ENCODE measurements around the gene CX3CL1.
"Not testable (repeated sequence)": the region's sequence is repeated elsewhere in the genome, so short reads cannot be mapped to it uniquely, and the experiment has no call there.

Gene CX3CL1

DNA sequence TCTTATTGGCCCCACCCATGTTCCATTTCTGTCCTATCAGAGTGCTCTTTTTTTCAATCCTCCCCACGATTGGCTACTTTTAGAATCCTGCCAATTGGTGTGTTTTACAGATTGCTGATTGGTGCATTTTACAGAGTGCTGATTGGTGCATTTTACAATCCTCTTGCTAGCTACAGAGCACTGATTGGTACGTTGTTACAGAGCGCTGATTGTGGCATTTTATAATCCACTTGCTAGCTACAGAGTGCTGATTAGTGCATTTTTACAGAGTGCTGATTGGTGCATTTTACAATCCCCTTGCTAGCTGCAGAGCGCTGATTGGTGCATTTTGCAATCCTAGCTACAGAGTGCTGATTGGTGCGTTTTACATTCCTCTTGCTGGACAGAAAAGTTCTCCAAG is 22.7 kb downstream of the CX3CL1 start:
- Histone ChIP-seq H3K27ac (no peak overlapping the region), H3K4me3 (no peak overlapping the region)

DNA sequence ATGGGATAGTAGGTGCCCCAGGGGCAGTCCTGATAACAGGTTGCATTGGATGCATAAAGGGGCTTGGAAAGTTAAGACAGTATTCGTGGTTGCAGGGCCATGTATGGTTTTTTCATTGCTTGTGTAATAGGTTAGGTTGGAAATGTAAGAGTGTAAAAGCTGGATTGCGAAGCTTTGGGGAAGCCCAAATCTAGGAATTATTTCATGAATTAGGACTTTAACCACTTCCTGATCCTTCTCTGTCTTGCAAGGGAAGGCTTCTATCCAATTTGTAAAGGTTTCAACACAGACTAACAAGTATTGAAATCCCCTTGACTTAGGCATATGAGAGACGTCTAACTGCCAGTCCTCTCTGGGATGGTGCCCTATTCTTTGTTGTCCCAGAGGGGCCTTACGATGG is 24.5 kb downstream of the CX3CL1 start:
- H3K4me3 ChIP-seq: no peak overlapping the region

DNA sequence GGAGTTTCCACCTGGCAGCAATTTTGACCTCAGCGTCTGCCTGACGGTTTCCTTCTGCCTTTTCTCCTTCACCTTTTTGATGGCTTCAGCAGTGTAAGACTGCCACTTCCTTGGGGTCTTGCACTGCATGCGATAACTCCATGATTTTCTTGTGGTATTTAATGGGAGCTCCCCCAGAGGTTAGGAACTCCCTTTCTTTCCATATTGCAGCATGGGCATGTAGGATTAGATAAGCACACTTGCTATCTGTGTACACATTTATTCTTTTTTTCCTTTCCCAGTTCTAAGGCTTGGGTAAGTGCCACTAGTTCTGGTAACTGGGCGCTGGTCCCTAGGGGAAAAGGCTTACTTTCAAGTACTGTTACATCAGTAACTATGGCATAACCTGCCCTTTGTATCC is 25.2 kb downstream of the CX3CL1 start:
- H3K27ac ChIP-seq, H3K4me3 ChIP-seq: not testable (repeated sequence)

More for the DNA sequence above, 24.5 kb downstream of the CX3CL1 start:
- no peak overlapping the region for H3K27ac ChIP-seq

DNA sequence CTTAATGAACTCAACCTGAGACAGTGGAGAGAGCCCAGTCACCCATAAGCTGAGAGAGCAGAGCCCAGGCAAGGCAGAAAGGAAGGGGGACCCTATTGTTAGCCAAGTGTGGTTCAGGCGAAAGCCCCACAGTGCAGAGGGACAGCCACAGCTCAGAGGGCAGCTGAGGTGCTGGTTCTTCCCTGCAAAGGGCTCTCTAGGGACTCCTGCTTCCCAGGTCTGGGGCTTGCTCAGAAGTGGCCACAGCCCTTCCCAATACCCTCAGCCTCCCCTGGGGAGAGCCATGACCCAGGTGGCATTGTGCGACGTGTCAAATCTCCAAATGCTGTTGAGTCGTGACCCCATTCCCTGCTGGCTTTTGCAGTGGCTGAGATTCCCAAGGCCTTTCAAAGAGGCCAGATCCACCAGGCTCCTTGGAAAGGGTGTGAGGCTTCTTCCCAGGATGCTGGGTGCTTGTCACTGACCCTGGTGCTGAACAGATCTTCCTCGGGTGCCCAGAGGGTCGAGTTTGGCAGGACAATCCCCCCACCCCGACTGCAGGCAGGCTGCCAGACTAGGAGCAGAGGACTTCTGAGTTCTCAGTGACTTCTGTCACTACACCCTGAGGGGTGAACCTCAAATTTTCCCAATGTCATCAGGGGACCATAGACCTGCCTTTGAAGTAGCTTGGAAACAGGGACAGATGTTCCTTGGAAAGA is 29.8 kb downstream of the CX3CL1 start:
- H3K4me3 ChIP-seq: no peak overlapping the region

DNA sequence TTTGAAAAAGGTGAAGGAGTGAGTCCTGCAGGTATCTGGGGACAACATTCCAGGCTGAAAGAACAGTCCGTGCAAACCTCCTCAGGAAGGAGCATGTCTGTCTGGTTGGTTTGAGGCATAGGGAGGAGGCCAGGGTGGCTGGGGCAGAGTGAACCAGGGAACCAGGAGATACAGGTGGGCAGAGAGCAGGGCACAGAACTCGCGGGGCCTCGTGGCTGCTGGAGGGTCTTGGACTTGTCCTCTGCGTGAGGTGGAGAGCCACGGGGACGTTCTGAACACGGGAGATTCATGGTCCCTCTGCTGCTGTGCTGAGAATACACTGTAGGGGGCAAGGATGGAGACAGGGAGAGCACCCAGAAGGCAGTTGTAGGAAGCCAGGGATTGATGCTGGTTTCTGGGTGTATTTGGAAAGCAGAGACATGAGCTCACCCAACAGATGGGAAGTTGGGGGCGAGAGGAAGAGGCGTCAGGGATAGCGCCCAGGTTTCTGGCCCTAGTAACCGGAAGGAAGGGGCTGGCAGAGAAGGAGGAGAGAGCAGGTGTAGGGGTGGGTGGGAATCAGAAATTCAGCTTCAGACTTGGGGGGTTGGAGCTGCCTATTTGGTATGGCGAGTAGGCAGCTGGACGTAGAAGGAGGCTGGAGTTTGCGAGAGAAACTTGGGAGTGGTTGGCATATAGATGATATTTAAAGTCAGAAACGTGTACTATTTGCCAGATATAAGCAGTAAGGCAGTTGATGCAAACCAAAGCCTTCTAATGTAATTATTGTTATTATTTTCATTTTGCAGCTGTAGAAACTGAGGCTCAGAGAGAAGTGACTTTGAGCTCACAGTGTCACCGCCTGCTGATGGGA is 31.9 kb downstream of the CX3CL1 start, which contains the start of gene CCL17:
TSS of gene CCL17 (plus strand) at position 803 of the 853 bp plus-strand sequence. CDS start 9,166 bp downstream, outside the sequence.
- H3K27ac ChIP-seq: no peak within 1 kb of the TSS
- H3K4me3 ChIP-seq: no peak within 1 kb of the TSS

More for the DNA sequence above, 29.8 kb downstream of the CX3CL1 start:
- no peak overlapping the region for H3K27ac ChIP-seq

DNA sequence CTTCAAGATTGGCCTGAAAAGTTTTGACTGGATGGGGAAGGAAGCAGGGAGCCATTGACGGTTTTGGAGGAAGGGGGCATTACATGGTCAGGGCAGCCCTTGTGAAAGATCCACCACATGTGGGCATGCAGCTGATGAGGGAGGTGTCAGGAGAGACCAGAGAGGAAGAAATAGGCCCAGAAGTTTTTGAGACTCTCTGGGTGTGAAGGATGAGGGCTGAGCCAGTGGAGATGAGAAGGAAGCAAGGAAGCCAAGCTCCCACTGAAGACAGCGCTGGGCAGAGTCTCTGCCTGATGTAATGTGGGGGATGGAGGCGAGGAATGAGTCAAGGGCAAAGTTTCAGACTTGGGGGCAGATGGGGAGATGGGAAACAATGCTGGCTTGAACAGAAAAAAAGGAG is 32.8 kb downstream of the CX3CL1 start:
- Histone ChIP-seq H3K4me3 (no peak overlapping the region), H3K27ac (no peak overlapping the region)

DNA sequence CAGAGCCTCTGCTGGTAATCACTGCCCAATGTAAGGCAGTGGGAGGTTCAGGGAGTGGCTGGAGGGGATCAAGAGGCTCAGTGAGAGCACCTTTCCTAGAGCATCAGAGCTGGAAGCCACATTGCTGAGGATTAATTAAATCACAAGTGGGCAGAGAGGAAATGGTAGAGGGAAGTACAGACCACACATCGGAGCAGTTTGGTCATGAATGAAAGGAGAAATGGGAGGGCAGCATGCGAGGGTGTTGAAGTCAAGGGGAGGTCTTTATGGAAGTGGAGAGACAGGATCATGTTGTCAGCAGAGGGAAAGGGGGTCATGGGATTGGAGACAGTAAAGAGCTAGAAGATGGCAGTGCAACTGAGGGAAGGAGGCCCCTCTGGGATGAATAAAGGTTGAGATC is 34.6 kb downstream of the CX3CL1 start:
- Histone ChIP-seq H3K4me3 (no peak overlapping the region), H3K27ac (no peak overlapping the region)

DNA sequence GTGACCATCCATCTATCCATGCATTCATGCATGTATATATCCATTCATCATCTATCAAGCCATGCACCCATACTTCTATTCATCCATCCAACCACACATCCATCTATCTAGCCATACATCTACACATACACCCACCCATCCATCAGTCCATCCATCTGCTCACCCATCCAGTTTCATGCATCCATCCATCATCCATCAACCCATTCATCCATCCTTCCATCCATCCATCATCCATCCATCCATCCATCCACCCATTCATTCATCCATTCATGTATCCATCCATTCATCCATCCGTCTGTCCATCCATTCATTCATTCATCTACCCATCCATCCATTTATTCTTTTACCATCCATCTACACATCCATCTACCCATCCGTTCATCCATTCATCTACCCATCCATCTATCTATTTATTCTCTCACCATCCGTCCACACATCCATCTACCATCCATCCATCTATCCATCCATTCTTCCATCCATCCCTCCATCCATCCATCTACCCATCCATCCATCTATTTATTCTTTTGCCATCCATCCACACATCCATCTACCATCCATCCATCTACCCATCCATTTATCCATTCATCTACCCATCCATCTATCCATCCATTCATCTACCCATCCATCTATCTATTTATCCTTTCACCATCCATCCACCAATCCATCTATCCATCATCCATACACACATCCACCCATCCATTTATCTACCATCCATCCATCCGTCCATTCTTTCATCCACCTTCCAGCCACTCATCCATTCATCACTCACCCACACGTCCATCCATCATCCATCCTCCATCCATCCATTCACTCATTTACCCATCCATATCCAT is 35.4 kb downstream of the CX3CL1 start:
- H3K4me3 ChIP-seq: no peak overlapping the region
- H3K27ac ChIP-seq: no peak overlapping the region

DNA sequence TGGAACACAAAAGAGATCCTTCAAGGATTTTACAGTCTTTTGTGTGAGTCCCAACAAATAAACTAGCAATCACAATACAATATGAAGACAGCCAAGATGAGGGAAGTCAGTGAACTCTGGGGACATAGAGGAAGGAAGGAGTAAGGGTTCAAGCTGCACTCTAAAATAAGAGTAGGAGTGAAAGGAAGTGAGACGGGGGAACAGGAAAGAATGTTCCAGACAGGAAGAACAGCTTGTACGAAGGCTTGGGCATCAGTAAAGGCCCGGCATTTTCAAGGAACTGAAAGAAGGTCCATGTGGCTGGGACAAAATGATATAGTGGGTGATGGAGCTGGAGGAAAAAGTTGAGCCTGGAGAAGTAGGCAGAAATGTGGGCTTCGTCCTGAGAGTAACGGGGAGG is 36.8 kb downstream of the CX3CL1 start:
- Histone ChIP-seq H3K27ac (peak overlapping the region in 2 of 21 experiments; percentile 31 to 54), H3K4me3 (no peak overlapping the region)

DNA sequence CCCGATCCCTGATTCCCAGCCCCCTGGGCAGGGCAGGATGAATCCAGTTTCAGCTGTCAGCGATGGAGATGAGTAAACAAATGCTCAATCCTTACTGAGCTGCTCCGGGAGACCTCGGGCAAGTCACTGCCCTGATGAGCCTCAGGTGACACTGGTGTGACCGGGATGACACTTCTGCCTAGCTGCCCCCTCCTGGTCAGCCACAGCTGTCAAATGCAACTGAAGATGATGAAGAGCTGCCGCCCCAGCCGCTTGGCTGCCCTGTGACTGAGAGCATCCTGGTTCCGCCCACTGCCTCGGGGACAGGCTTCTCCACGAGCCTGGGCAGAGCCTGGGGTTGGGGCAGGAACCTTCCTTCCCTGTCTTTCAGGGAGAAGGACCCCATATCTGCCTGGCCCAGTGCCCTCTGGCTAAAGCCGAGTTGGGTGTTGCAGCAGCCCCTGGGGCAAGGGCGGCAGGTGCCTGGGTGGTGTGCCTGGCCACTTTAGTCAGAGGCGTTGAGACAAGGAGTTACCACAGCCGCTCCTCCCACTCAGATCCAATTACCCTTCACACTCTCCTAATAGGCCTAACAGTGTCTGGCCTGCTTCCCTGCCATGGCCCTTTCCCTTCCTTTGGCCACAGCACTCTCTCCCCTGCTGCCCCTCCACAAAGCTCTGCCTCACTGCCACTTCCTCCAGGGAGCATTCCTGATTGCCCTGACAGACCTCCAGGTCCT is 37.7 kb downstream of the CX3CL1 start:
- peak overlapping the region in 1 of 21 experiments; percentile 28 for H3K27ac ChIP-seq
- H3K4me3 ChIP-seq: no peak overlapping the region

DNA sequence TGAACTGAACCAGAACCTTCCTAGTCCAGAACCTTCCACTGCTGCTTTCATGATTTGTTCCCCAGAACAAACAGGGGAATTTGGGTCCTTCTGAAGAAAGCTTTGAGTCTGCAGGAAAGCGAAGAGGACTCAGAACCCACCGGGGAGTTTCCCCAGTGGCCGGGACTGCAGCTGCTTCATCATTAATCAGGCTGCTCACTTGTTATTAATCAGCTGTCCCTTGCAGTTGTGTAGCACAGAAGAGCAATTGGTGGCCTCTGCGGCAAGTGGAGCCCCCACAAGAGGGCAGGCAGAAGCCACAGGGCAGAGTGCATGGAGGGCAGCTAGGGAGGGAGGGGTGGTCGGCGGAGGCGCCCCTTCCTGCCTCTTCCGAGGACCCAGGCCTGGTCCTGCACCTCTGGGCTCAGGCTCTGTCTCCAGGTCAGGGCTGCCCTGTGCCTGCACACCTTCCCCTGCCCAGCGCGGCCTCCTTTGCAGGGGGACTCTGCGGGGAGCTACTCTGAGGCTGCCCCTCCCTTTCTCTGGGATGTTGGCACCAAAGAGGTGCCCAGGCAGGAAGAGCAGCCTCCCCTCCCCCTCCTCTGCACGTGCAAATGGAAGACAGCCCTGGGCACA is 39.2 kb downstream of the CX3CL1 start:
- Histone ChIP-seq H3K27ac (no peak overlapping the region), H3K4me3 (no peak overlapping the region)

DNA sequence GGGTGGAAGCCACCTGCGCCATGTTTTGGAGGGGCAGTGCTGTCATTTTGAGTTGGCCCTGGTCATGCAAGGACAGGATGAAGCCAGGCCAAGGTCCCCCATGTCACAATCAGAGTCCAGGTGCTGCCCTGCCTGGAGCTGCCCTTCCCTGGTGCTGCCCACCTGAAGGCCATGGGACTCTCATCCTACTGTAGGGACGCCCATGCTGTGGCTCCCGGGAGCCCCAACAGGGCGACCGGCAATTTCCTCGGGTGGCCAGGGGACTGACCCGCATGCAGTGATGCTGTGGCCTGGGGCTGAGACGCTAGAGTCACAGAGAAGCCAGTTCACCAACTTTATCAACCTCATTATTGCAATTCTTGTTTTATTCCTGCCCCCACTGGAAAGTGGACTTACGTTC is 40.3 kb downstream of the CX3CL1 start:
- no peak overlapping the region for H3K4me3 ChIP-seq
- H3K27ac ChIP-seq: no peak overlapping the region

DNA sequence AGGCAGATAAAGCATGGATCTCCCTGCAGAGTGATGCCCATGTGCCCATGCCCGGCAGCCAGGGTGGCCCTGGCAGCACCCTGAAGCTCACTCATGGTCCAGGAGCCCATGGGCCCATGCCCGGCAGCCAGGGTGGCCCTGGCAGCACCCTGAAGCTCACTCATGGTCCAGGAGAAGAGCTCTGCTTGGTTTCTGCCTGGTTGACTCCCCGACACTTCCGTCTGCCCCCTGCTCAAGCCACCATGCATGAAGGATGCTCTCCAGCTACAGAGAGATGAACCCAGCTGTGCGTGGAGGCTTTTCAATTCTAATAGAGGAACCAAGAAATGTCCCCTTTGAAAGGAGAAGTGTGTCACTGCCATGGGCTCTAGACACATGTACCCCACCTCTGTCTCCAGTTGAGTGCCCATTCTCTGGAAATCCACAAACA is 41.0 kb downstream of the CX3CL1 start:
- no peak overlapping the region for H3K27ac ChIP-seq
- no peak overlapping the region for H3K4me3 ChIP-seq

DNA sequence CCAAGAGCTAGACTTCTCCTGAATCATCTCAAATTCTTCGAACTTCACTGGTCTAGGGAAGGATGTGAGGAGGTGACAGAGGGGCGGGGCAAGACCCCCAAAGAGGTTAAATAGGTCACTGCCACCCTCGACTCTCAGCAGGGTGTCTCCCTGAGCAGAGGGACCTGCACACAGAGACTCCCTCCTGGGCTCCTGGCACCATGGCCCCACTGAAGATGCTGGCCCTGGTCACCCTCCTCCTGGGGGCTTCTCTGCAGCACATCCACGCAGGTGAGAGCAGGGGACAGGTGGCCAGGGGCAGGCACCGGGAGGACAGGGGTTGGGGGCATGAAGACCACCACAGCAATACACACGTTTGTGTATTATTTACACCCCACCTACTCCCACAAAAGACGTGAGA is 41.4 kb downstream of the CX3CL1 start:
- Histone ChIP-seq H3K4me3 (no peak overlapping the region), H3K27ac (no peak overlapping the region)

DNA sequence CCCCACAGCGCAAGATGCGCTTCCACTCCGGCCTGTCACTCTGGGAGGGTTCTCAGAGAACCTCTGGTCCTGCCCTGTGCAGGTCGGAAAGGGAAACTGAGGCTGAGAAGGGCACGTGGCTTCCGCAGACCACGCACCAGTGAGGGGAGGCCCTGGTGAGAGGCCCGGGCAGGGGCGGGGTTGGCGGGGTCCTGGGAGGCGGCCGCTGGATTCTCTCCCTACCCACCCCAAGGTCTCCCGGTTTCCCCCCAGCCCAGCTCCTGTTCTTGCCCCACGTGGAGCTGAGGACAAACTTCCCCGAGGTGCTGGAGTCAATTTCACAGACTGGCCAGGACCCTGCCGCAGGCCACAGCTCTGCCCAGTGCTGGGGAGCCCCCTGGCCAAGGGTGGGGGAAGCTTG is 43.8 kb downstream of the CX3CL1 start:
- Histone ChIP-seq H3K27ac (peak overlapping the region in 4 of 21 experiments; percentile 15 to 73 (median 46)), H3K4me3 (no peak overlapping the region)

DNA sequence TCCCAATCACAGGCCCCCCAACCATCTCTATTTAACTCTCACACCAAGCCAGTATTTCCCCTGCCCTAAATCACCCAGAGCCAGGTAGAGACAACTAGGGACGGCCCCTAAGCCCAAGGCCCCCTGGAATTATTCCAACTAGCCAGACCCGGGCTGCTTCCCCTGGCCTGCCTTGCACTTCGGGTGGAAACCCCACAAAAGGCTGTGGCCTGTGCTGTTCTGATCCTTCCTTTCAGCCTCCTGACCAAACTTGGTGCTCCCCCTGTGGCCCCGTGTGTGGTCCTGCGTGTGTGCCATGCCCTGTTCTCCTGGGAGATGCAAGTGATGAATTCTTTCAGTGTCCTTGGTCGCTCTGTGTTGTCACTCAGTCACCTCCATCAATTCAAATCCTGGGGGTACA is 47.2 kb downstream of the CX3CL1 start:
- Histone ChIP-seq H3K27ac (peak overlapping the region in 2 of 21 experiments; percentile 4 to 18), H3K4me3 (no peak overlapping the region)

DNA sequence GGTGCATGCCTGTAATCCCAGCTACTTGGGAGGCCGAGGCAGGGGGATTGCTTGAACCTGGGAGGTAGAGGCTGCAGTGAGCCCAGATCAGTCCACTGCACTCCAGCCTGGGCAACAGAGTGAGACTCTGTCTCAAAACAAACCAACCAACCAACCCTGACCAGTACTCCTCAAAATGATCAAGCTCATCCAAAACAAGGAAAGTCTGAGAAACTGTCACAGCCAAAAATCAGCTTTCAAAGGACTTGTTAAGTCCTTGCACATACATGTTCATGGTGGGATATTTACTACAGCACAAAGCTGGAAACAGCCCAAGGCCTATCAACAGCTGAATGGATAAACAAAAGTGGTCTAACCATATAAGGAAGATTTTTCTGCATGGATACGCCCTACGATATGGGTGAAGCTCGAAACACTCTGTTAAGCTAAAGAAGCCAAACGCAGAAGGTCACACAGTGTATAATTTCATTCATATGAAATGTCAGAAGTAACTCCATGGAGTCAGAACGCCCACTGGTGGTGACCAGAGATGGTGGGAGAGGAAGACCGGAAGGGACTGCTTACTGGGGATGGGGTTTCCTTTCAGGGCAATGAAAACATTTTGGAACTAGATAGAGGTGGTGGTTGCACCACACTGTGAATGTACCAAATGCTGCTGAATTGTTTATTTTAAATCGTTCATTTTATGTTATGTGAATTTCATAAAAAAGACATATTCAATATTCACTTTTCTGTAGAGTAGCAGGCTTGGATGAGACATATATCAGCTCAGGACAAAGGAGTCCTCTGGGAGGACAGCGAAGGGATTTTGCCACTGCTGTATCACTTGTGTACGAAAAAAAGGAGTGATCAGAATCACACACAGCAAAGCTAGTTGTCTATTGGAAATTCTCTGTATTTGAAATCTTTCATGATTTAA is 50.0 kb downstream of the CX3CL1 start:
- no peak overlapping the region for H3K27ac ChIP-seq
- H3K4me3 ChIP-seq: no peak overlapping the region

DNA sequence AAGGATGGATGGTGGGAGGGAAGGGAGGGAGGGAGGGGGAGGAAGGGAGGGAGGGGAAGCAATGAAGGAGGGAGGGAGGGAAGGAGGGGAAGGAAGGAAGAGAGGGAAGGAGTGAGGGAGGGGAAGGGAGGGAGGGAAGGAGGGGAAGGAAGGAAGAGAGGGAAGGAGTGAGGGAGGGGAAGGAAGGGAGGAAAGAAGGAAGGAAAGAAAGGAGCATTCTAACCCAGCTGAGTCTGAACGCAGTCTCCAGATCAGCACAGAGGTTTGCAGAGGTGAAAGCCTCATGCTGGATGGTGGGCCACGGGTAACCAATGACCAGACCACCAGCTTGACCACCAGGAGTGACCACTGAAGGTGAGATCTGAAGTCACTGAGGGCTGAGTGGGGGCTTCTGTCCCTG is 50.9 kb downstream of the CX3CL1 start:
- no peak overlapping the region for H3K27ac ChIP-seq

More for the DNA sequence above, 50.9 kb downstream of the CX3CL1 start:
- no peak overlapping the region for H3K4me3 ChIP-seq

Measured in skin epidermis (tissue), 12 donors.